Bone marrow (tissue), 2 donors: ENCODE data around the gene MARK4.

Experiments
- DNase-seq, 2 donors: peaks; one replicate each; lab custom pipeline; 2025; lab: John Stamatoyannopoulos, UW

Gene MARK4

DNA sequence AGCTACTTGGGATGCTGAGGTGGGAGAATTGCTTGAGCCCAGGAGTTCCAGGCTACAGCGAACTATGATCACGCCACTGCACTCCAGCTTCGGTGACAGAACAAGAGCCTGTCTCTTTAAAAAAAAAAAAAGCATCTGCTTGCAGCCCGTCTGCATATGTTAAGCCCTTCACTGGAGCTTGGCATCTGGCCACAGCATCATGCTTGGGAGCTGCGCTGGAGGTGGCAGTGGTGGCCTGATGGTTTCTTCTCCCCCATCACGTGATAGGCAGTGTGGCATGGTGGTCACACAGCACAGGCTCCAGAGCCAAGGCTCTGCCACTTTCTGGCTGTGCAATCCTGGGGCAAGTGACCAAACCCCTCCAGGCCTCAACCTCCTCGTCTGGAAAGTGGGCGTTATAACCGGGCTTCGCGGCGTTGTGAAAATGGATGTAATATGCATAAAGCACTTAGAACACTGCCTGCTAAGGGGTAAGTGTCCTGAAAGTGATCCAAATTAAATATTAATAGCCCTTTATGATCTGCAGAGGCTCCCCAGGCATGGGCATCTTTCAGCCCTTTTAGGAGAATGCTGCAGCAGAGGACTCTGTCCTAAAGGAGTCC, 24.4 kb downstream of the MARK4 start:
- DNase-seq: no peak

DNA sequence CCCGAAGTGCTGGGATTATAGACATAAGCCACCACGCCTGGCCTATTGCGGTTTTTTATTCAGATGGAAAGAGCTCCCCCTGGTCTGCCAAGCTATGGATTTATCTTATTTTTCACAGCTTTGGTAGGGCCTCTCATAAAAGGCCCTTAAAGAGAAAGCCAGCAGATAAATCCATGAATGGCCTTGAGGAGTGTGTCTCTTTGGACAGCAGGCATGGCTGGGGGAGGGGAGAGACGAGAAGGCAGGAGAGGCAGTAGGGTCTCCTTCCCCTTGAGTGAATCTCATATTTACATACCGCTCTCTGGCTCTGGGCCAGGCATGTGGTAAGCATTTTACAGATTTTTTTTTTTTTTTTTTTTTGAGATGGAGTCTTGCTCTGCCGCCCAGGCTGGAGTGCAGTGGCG, 25.2 kb downstream of the MARK4 start:
- no peak for DNase-seq

DNA sequence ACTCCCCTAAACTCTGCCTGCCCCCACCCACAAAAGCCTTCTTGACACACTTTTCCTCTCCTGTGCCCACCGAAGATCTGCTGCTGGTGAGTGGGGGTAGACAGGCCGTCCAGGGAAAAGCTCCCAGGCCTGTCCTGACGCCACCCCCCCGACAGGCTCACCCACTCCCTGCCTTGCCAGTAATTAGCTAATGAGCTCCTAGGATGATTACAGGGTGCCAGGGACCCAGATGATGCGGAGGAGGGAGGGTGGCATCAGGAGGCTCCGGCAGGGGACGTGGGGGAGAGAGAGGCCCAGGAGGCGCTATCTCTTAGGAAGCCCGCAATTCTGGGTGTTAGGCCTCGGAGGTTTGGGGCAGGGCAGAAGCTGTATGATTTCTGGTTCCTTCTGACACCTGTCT, 27.0 kb downstream of the MARK4 start:
- DNase-seq: no peak

DNA sequence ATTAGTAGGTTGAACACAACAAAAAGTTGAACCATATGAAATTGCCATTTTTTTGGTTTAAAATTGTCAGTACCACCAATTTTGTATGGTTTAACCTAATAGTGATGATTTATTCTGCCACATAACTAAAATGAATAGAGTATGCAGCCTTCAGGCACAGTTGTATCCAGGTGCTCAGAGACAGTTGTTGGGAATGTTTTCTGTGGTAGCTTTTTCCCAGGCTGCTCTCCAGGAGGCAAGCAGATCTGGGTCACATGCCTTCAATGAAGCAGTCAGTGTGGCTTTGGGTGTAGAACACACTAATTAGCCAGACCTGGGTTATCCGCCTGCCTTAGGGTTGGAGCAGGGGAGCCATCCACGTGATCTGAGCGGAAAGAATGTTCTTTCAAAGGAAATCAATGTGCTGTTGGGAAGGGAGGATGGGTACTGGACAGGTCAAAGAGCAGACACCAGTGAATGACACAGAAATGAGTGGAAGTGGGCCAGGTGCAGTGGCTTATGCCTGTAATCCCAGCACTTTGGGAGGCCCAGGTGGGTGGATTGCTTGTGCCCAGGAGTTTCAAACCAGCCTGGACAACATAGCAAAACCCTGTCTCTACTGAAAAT, 28.6 kb downstream of the MARK4 start:
- no peak for DNase-seq

DNA sequence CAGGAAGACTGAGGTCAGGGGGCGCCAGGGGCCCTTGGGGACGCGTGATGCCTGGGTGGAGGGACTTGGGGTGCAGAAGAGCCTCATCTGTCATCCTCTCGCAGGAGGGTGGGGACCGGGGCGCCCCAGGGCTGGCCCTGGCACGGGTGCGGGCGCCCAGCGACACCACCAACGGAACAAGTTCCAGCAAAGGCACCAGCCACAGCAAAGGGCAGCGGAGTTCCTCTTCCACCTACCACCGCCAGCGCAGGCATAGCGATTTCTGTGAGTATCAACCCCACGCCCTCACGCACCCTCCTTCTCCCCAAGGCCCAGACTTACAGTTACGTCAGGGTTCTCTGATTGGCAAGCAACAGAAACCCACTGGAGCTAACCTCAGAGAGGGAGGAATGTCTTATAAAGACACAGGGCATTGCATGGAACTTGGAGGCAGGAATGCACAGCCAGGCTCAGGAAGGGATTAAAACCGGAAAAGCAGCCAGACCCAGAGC, 29.4 kb downstream of the MARK4 start:
- no peak for DNase-seq

DNA sequence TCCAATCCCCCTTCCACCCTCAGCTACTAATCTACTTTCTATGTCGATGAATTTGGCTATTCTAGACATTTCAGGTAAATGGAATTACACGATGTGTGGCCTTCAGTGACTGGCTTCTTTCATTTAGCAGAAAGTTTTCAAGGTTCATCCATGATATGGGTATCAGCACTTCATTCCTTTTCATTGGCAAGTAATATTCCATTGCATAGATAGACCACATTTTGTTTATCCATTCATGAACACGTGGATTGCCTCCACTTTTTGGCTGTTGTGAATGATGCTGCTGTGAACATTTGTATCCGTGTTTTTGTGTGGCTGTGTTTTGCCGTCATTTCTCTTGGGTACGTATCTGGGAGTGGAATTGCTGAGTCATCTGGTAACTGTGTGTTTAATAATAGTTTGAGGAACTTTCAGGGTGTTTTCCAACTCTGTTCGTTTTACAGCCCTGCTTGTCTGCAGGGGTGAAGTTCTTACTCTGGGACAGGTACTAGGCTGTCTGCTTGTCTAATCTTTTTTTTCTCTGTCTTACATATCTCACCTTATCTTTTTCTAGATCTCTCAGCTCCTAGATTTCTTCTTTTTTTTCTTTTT, 32.5 kb downstream of the MARK4 start:
- DNase-seq: peak in 1 of 2 donors; percentile 82

DNA sequence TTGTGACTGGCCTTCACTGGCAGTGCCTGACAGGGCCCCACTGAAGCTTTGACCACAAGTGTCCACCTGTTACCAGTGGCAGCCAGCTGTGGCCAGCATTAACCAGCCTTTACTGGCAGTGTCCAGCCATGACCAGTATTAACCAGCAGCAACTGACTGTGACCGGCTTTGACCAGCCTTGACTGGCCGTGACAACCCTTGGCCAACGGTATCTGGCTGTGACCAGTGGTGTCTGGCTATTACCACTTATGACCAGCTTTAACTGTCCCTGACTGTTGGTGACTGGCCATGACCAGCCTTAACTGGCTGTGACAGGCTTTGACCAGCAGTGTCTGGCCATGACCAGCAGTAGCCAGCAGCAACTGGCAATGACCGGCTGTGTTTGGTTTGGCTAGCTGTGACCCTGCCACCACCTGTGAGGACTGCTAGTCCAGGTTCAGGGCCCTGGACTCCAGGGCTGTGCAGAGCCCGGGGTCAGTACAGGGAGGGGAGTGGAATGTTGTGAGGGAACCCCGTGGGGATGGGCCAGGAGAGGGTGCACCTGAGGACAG, 39.4 kb downstream of the MARK4 start:
- no peak for DNase-seq

DNA sequence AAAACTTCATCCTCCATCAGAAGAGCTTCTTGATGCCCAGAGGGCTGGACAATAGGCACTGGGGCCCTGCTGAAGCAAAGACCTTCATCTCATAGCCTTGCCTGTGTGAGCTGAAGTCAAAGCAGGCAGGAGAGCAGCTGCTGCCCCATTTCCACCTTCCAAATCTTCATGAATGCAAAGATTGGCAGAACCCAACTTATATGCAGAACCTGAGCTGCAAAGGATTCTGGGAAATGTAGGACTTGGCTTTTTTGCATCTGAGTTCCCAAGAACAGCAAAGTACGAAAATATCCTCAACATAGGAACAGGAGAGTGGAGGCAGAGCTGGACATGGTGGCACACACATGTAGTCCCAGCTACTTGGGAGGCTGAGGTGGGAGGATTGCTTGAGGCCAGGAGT, 40.8 kb downstream of the MARK4 start:
- DNase-seq: no peak

DNA sequence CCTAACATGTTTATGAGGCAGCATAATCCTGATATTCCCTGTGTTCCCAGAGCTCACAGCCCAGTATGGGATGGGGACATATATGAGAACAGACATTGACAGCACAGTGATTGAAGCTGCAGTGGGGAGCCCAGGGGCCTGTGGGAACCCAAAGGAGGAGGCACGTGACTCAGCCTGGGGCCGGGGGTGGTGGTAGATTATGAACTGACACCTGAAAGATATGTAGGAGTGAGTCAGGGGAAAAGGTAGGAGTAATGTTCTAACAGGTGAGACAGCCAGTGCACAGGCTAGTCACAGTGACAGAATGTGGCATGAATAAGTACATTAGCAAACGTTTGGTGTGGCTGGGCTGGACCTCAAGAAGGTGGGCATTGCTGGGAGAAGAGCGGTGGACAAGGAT, 42.6 kb downstream of the MARK4 start:
- DNase-seq: no peak

DNA sequence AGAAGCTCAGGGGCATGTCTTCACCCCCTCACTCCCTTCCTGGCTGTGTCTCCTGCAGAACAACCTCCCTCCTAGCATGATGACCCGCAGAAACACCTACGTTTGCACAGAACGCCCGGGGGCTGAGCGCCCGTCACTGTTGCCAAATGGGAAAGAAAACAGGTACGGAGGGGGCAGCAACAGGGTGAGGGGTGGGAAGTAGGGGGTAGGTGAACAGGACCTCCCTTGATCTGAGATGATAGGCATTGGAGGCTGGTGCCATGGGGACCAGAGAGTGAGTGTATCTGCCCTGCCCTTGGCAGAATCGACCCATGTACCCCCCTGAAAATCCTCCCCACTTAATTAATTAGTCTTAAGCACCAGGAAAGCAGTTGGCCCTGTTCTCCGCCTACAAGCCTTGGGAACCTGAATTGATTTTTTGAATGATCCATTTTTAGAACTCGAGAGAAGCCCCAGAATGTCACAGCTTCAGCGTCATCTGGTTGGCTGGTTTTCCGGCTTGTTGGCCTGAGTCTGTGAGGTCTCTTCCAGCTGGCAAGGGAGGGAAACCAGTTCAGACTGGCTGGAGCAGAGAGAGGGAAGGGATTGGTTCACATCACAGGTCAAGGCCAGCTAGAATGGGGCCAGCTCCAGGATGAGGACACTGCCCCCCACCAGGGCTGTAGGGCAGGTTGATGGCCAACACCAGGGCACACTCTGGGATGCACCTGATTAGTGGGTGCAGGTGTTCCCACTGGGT, 43.4 kb downstream of the MARK4 start:
- DNase-seq: no peak

DNA sequence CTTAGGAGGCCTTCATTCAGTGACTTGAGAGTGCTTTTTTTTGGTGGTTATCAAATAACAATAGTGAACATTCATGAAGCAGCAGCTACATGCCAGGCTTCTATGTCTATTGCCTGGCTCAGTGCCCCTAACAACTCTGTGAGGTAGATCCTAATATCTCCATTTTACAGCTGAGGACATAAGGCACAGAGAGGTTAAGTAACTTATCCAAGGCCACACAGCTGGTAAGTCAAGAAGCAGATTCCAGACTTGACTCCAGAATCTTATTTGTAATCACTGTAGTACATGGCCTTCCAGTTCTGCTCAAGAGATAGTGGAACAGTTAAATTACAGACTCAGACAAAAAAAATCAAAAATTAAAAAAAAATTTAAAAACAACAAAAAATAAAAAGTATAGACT, 44.8 kb downstream of the MARK4 start:
- DNase-seq: no peak

DNA sequence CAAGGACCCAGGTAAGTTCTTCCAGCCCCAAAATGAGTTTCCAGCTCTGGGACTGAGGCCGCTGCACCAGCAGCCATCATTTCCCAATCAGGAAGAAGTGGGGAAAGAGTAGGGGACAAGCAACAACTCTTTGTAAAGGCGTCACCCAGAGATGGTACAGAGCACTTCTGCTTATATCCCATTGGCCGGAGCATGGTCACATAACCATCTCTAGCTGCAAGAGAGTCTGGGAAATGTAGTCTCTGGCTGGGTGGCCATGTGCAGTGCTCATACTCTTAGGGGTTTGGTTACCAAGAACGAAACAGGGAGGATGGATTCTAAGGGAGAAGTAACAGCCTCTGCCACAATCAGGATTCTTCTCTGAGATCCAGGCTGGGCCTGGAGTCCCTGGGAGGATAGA, 45.3 kb downstream of the MARK4 start:
- DNase-seq: no peak

DNA sequence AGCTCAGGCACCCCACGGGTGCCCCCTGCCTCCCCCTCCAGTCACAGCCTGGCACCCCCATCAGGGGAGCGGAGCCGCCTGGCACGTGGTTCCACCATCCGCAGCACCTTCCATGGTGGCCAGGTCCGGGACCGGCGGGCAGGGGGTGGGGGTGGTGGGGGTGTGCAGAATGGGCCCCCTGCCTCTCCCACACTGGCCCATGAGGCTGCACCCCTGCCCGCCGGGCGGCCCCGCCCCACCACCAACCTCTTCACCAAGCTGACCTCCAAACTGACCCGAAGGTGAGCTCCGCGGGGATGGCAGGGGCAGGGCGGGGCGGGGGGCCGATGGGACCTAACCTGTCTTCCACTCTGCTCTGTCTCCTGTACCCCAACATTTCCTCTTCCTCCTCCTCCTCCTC, 46.6 kb downstream of the MARK4 start:
- DNase-seq: no peak

DNA sequence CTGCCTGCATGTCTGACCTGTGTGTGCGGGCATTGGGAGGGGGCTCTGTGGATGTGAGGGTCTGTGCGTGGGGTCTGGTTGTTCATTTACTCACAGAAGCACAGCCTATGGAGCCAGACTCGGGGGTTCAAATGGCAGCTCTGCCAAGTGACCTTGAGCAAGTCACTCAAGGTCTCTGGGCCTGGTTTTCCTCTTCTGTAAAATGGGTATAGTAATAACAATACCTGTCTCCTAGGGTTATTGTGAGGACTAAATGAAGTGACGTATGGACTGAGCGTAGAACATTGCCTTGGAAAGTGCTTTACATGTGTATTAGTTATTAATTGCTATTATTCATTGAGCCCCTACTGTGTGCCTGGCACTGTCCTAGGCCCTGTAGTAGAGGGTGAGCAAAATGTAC, 47.2 kb downstream of the MARK4 start:
- DNase-seq: no peak

DNA sequence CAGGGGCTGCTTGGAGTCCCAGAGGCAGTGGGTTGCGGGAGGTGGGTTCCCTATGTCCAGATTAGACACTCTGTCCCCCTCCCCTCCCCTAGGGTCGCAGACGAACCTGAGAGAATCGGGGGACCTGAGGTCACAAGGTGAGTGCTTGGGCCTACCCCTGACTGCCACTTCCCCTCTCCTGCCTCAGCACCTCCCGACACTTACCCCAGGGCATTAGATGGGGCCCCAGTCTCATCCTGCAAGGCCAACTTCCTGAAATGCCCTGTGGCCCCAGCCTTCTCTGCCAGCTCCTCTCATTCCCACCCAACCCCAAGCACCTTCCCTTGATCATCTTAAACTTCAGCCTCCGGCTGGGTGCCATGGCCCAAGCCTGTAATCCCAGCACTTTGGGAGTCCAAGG, 48.6 kb downstream of the MARK4 start:
- no peak for DNase-seq

DNA sequence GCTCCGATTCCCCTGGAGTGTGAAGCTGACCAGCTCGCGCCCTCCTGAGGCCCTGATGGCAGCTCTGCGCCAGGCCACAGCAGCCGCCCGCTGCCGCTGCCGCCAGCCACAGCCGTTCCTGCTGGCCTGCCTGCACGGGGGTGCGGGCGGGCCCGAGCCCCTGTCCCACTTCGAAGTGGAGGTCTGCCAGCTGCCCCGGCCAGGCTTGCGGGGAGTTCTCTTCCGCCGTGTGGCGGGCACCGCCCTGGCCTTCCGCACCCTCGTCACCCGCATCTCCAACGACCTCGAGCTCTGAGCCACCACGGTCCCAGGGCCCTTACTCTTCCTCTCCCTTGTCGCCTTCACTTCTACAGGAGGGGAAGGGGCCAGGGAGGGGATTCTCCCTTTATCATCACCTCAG, 51.3 kb downstream of the MARK4 start:
- no peak for DNase-seq

DNA sequence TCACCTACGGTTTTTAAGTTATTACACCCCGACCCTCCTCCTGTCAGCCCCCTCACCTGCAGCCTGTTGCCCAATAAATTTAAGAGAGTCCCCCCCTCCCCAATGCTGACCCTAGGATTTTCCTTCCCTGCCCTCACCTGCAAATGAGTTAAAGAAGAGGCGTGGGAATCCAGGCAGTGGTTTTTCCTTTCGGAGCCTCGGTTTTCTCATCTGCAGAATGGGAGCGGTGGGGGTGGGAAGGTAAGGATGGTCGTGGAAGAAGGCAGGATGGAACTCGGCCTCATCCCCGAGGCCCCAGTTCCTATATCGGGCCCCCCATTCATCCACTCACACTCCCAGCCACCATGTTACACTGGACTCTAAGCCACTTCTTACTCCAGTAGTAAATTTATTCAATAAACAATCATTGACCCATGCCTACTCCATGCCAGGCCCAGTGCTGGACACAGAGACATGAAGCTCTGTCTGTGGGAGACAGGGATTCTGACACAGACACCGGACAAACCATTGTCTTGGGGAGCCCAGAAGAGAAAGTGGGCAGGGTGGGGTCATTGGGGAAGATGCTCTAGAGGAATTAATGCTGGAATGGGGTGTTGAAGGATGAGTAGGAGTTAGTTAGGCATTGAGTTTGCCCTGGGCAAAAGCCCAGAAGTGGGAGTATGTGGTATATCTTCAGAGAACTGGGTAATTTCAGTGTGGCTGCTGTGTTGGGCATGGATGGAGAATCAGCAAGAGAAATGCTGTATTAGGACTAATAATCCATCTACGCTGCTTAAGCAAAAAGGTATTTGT, 52.4 kb downstream of the MARK4 start:
- no peak for DNase-seq

DNA sequence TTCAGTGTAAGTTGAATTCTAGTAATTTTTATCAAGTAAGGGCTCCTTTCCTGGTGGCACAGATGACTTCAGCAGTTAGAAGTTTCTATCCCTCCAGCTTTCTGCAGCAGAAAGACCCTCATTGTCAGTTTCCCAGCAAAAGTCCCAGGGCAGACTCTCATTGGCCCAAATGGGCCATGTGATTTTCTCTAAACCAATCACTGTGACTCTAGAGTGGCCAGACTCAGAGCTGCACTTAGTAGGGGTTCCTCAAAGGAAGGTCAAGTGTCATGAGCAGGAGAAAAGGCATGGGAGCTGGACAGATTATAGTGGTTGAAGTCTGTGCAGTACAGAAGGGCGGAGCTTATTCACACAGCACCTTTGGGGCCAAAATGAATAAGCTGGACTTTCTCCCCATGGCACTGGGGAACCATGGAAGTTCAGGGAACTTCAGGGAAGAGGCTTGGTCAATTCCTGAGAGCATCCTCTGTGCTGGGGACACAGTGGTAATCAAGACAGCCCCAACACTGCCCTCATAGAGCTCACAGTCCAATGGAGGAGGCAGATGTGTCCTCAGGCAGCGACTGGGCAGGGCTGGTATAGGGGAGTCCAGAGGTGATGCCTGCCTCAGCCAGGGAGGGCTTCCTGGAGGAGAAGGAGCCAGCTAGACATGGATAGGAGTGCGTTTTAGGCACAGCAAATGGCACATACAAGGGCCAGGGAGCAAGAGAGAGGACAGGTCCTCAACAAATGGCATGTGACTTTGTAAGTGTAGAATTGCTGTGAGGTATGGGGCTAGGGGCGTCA, 53.3 kb downstream of the MARK4 start:
- no peak for DNase-seq

DNA sequence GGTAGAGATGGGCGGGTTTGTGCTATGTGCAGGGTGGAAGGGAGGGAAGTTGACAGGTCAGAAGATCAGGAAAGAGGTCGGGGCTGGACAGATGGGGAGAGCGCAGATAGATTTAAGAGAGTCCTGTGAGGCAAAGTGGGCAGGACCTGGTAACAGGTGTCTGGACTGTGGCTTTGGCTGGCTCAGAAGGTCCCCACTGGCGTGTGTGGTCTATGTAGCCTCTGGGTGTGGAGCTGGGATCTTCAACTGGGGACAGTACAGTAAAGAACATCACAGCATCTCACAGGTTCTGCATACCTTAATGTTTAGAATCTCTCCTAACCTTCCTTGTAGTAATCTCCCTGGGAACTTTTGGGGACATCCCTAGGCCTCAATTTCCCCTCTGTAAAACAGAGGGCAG, 53.9 kb downstream of the MARK4 start:
- DNase-seq: no peak

DNA sequence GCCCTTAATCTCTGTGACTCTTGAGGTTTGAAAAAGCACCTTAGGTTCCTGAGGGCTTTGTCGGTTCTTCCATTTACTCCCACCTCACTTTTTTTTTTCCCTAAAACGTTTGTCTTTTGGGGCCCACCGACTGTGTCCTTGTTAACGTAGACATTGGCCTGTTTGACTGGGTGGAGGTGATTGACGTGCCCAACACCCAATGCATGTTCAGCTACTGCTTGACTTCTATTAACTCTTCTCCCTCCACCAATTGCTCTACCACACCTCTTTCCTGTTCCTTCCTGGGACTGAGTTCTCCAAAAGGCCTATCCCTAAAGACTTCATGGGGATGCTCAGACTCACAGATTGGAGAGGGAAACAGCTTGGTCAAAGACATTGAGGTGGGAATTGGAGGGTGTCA, 54.4 kb downstream of the MARK4 start:
- DNase-seq: no peak

DNA sequence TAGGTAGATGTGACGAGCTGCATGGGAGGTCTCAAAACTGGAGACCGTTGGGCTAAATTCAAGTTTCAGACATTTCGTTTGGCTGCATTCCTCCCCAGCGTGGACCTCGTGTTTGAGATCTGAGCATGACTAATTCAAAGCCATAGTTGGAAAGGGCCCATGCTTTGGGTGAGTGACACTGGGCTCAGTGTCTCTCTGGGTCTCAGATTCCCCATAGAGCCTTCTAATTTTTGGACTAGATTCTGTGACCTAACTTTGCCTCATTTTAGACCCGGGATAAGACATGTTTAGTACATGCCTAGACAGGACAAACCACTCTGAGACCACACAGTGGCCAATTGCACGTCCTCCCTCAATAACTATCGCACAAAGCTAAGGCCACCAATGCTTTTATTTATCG, 55.0 kb downstream of the MARK4 start:
- no peak for DNase-seq
